Kidney epithelial cell (primary cell): ENCODE data around the gene CNOT6. TPM values are rescaled to one million over a fixed set of nuclear protein-coding genes. Genes with fewer than 3 reads are reported as not detected.

Source experiments
- DNase-seq: peaks from one replicate; pipeline ENCODE4 v3.0.0-alpha.2; 2010; ENCODE audit warnings: low read depth
- H3K27me3 ChIP-seq: 2 replicates; pipeline ENCODE4 v1.6.0; 2011; ENCODE audit warnings: low read length; ENCODE audit not compliant: control insufficient read depth, insufficient read depth
- H3K36me3 ChIP-seq: 2 replicates; pipeline ENCODE4 v1.5.1; 2011; ENCODE audit warnings: low read length; ENCODE audit not compliant: control insufficient read depth, insufficient read depth
- H3K4me3 ChIP-seq: 2 replicates; pipeline ENCODE4 v1.5.1; 2011; ENCODE audit warnings: low read depth, mild to moderate bottlenecking, control low read depth, low read length
- total RNA-seq: library from RNA; depleted of rRNA; stranded (reverse); fragments of >200 nt; gene quantifications from 2 replicates; pipeline ENCODE4 v1.2.3, GENCODE V29; 2015
- TF ChIP-seq, protein P1 (sequence below): IDR thresholded peaks from 2 replicates; pipeline ENCODE4 v1.5.1; 2011; ENCODE audit warnings: mild to moderate bottlenecking, moderate library complexity, low read length, control low read depth, inconsistent platforms; ENCODE audit not compliant: insufficient read depth, poor library complexity, severe bottlenecking

The CNOT6 gene
- total RNA-seq, 1 donor from 2014 or later = 31.1 TPM

GRCh38 chr5:180598316-180598701, 104.1 kb downstream of the CNOT6 start:
- peaks cover 26% of the 10 kb centered on the region for H3K27me3 ChIP-seq
- TF ChIP-seq, protein P1, sequence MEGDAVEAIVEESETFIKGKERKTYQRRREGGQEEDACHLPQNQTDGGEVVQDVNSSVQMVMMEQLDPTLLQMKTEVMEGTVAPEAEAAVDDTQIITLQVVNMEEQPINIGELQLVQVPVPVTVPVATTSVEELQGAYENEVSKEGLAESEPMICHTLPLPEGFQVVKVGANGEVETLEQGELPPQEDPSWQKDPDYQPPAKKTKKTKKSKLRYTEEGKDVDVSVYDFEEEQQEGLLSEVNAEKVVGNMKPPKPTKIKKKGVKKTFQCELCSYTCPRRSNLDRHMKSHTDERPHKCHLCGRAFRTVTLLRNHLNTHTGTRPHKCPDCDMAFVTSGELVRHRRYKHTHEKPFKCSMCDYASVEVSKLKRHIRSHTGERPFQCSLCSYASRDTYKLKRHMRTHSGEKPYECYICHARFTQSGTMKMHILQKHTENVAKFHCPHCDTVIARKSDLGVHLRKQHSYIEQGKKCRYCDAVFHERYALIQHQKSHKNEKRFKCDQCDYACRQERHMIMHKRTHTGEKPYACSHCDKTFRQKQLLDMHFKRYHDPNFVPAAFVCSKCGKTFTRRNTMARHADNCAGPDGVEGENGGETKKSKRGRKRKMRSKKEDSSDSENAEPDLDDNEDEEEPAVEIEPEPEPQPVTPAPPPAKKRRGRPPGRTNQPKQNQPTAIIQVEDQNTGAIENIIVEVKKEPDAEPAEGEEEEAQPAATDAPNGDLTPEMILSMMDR = no peak
- DNase-seq = no peak
- no peaks in the 10 kb centered on the region for H3K36me3 ChIP-seq
- H3K4me3 ChIP-seq = no peak overlapping the region

DNA sequence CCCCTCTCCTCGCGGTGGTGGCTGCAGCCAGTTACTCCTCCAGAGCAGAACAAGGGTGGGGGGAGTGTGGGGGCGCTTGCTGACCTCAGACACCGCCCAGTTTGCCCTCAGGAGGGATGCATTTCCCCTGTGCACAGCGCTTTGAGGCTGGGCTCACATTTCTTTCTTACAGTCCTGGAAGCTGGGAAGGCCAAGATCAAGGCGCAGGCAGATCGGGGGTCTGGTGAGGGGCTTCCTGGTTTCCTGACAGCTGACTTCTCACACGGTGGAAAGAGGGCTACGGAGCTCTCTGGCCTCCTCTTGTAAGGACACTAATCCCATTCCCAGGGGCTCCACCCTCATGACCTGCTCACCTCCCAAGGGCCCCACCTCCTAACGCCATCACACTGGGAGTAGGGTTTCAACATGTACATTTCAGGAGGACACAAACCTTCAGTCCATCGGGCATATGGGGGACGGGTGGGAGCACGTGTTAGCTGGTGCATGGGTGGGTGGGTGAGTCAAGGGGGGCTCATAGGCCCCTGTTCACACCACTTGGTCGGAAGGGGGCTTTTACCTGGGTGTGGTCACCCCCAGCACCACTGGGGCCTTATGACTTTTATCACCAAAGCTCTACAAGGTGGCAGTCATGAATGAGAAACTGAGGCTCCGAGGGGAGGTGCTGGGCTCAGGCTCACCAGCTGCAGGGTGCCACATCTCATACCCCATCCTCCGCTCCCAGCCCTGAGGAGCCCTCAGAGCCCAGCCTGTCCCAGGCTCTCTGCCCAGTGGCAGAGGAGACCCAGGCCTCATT, 104.8 kb downstream of the CNOT6 start:
- Histone ChIP-seq H3K36me3 (no peaks in the 10 kb centered on the region), H3K27me3 (peaks cover 22% of the 10 kb centered on the region), H3K4me3 (no peak overlapping the region)
- TF ChIP-seq, protein P1 = no peak
- no peak for DNase-seq

DNA sequence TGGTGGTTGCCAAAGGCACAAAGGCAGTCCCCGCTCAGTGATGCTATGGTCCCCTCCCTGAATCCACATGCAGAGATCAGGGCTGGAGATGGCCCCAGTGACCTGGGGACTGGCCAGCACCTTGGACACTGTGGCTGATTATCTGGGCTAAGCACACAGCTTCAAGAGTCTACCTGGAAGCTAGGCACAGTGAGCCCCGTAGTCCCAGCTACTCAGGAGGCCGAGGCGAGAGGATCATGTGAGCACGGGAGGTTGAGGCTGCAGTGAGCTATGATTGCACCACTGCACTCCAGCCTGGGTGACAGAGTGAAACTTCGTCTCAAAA, 105.4 kb downstream of the CNOT6 start:
- H3K27me3 ChIP-seq = peaks cover 21% of the 10 kb centered on the region
- no peaks in the 10 kb centered on the region for H3K36me3 ChIP-seq
- no peak overlapping the region for H3K4me3 ChIP-seq
- no peak for DNase-seq
- TF ChIP-seq, protein P1 = no peak

- Histone ChIP-seq H3K4me3 (no peak overlapping the region), H3K27me3 (peaks cover 21% of the 10 kb centered on the region), H3K36me3 (no peaks in the 10 kb centered on the region)
- DNase-seq = no peak
- TF ChIP-seq, protein P1 = no peak
Measured at GRCh38 chr5:180599981-180600553, 105.9 kb downstream of the CNOT6 start.

GRCh38 chr5:180600554-180601041, 106.4 kb downstream of the CNOT6 start:
- Histone ChIP-seq H3K4me3 (no peak overlapping the region), H3K27me3 (peaks cover 16% of the 10 kb centered on the region), H3K36me3 (no peaks in the 10 kb centered on the region)
- TF ChIP-seq, protein P1 = no peak
- DNase-seq = no peak
